ENCODE results near the gene CSRP3. TPM values are rescaled to one million over a fixed set of nuclear protein-coding genes. Genes with fewer than 3 reads are reported as not detected.

The CSRP3 gene
- total and polyA plus RNA-seq, 2 donors (not counting 1 experiment from before 2014, with no cell fraction given), result not detected

- H3K79me2 ChIP-seq (ENCODE audit: control insufficient read depth, insufficient read depth, low read length), result no peaks in the 10 kb centered on the region
- H3K9ac ChIP-seq (ENCODE audit: insufficient read depth, low read length), result no peak overlapping the region
- DNase-seq (ENCODE audit: low read depth in 2 of 2), result no peak
- no peak overlapping the region for H3K27ac ChIP-seq (ENCODE audit: insufficient read depth, low read length)
- H4K20me1 ChIP-seq (ENCODE audit: control insufficient read depth, extremely low read depth, insufficient read depth, low read length), result no peaks in the 10 kb centered on the region
- TF ChIP-seq, protein P1, sequence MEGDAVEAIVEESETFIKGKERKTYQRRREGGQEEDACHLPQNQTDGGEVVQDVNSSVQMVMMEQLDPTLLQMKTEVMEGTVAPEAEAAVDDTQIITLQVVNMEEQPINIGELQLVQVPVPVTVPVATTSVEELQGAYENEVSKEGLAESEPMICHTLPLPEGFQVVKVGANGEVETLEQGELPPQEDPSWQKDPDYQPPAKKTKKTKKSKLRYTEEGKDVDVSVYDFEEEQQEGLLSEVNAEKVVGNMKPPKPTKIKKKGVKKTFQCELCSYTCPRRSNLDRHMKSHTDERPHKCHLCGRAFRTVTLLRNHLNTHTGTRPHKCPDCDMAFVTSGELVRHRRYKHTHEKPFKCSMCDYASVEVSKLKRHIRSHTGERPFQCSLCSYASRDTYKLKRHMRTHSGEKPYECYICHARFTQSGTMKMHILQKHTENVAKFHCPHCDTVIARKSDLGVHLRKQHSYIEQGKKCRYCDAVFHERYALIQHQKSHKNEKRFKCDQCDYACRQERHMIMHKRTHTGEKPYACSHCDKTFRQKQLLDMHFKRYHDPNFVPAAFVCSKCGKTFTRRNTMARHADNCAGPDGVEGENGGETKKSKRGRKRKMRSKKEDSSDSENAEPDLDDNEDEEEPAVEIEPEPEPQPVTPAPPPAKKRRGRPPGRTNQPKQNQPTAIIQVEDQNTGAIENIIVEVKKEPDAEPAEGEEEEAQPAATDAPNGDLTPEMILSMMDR (conservative IDR thresholded peaks at IDR 0.05 in 1 of 2, IDR thresholded peaks at IDR 0.05 in 1 of 2; ENCODE audit: low read depth in 1 of 2, low read length in 2 of 2), result no peak
- TF ChIP-seq EZH2 (IDR thresholded peaks at IDR 0.05; ENCODE audit: low read length, missing control alignments), result no peak
- no peak overlapping the region for H2AFZ ChIP-seq (ENCODE audit: low read length)
- H3K9me3 ChIP-seq (ENCODE audit: control insufficient read depth, insufficient read depth, low read depth, low read length), result no peaks in the 10 kb centered on the region
- H3K4me2 ChIP-seq (ENCODE audit: extremely low read depth, insufficient read depth, low read length), result no peak overlapping the region
- no peaks in the 10 kb centered on the region for H3K27me3 ChIP-seq (ENCODE audit: control insufficient read depth, insufficient read depth, low read length)
- no peaks in the 10 kb centered on the region for H3K4me1 ChIP-seq (ENCODE audit: control insufficient read depth, extremely low read depth, insufficient read depth, low read length)
- no peak overlapping the region for H3K4me3 ChIP-seq (replicated peaks in 1 of 4; ENCODE audit: control extremely low read depth in 1 of 4, insufficient read depth in 1 of 4, low read depth in 3 of 4, low read length in 4 of 4)
- H3K36me3 ChIP-seq (ENCODE audit: control insufficient read depth, insufficient read depth, low read length), result no peaks in the 10 kb centered on the region
Observed at GRCh38 chr11:19164230-19164855, 37.4 kb downstream of the CSRP3 start.

- Histone ChIP-seq H3K36me3 (ENCODE audit: control insufficient read depth, insufficient read depth, low read length) (no peaks in the 10 kb centered on the region), H3K27ac (ENCODE audit: insufficient read depth, low read length) (no peak overlapping the region), H2AFZ (ENCODE audit: low read length) (no peak overlapping the region), H3K27me3 (ENCODE audit: control insufficient read depth, insufficient read depth, low read length) (no peaks in the 10 kb centered on the region), H3K9ac (ENCODE audit: insufficient read depth, low read length) (no peak overlapping the region), H3K9me3 (ENCODE audit: control insufficient read depth, insufficient read depth, low read depth, low read length) (no peaks in the 10 kb centered on the region), H3K4me2 (ENCODE audit: extremely low read depth, insufficient read depth, low read length) (no peak overlapping the region), H3K79me2 (ENCODE audit: control insufficient read depth, insufficient read depth, low read length) (no peaks in the 10 kb centered on the region), H3K4me3 (replicated peaks in 1 of 4; ENCODE audit: control extremely low read depth in 1 of 4, insufficient read depth in 1 of 4, low read depth in 3 of 4, low read length in 4 of 4) (no peak overlapping the region), H4K20me1 (ENCODE audit: control insufficient read depth, extremely low read depth, insufficient read depth, low read length) (no peaks in the 10 kb centered on the region), H3K4me1 (ENCODE audit: control insufficient read depth, extremely low read depth, insufficient read depth, low read length) (no peaks in the 10 kb centered on the region)
- TF ChIP-seq, protein P1 (conservative IDR thresholded peaks at IDR 0.05 in 1 of 2, IDR thresholded peaks at IDR 0.05 in 1 of 2; ENCODE audit: low read depth in 1 of 2, low read length in 2 of 2), result no peak
- no peak for TF ChIP-seq EZH2 (IDR thresholded peaks at IDR 0.05; ENCODE audit: low read length, missing control alignments)
- DNase-seq (ENCODE audit: low read depth in 2 of 2), result no peak
Observed at GRCh38 chr11:19163617-19164016, 38.2 kb downstream of the CSRP3 start.

DNA sequence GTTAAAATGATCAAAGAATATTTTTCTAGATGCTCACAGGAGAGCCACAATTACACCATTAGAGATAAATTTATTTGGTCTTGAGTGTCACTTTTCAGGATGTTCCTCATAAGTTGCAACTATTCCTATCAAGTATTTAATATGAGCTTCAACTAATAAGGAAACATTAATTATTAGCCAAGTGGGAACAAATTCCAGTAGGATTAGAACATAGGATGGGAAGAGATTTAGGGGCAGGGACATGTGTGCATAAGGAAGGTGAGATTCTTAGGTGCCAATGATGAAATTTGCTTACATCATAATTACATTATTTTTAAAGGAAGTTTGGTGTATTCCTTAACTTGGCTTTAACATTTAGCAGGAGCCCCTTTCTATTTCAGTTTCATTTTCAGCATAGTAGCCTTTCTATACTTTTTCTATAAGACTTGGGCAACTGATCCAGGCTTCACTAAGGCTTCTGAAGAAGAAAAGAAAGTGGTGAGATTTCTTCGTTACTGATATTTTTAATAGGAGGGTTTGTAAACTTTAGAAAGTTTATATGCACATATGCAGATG, 38.8 kb downstream of the CSRP3 start:
- Histone ChIP-seq H2AFZ (ENCODE audit: low read length) (no peak overlapping the region), H3K27ac (ENCODE audit: insufficient read depth, low read length) (no peak overlapping the region), H3K9me3 (ENCODE audit: control insufficient read depth, insufficient read depth, low read depth, low read length) (no peaks in the 10 kb centered on the region), H3K4me3 (replicated peaks in 1 of 4; ENCODE audit: control extremely low read depth in 1 of 4, insufficient read depth in 1 of 4, low read depth in 3 of 4, low read length in 4 of 4) (no peak overlapping the region), H3K9ac (ENCODE audit: insufficient read depth, low read length) (no peak overlapping the region), H4K20me1 (ENCODE audit: control insufficient read depth, extremely low read depth, insufficient read depth, low read length) (no peaks in the 10 kb centered on the region), H3K27me3 (ENCODE audit: control insufficient read depth, insufficient read depth, low read length) (no peaks in the 10 kb centered on the region), H3K79me2 (ENCODE audit: control insufficient read depth, insufficient read depth, low read length) (no peaks in the 10 kb centered on the region), H3K4me2 (ENCODE audit: extremely low read depth, insufficient read depth, low read length) (no peak overlapping the region), H3K4me1 (ENCODE audit: control insufficient read depth, extremely low read depth, insufficient read depth, low read length) (no peaks in the 10 kb centered on the region), H3K36me3 (ENCODE audit: control insufficient read depth, insufficient read depth, low read length) (no peaks in the 10 kb centered on the region)
- DNase-seq (ENCODE audit: low read depth in 2 of 2), result no peak
- no peak for TF ChIP-seq EZH2 (IDR thresholded peaks at IDR 0.05; ENCODE audit: low read length, missing control alignments)
- TF ChIP-seq, protein P1 (conservative IDR thresholded peaks at IDR 0.05 in 1 of 2, IDR thresholded peaks at IDR 0.05 in 1 of 2; ENCODE audit: low read depth in 1 of 2, low read length in 2 of 2), result no peak

Measured in fibroblast of lung (primary cell).